PC-9 (cell line): ENCODE results near the gene UBR4. TPM values are rescaled to one million over a fixed set of nuclear protein-coding genes. Genes with fewer than 3 reads are reported as not detected.

ENCODE experiments used
- BruUV-seq: library from RNA; stranded (reverse); fragments of 400-500 nt; replicated peaks from 2 replicates; lab custom pipeline; 2021; lab: Mats Ljungman, UMichigan
- CTCF ChIA-PET: fragments of 300-600 bp; sonication (Branson Sonifier 250); formaldehyde crosslinking; loops from one replicate; lab custom pipeline; 2022; ENCODE audit warnings: antibody characterized with exemption; lab: Charles Lee
- POLR2A ChIA-PET: fragments of 300-600 bp; sonication (Branson Sonifier 250); formaldehyde crosslinking; loops from one replicate; lab custom pipeline; 2022; ENCODE audit warnings: antibody characterized with exemption; ENCODE audit not compliant: unreplicated experiment; lab: Charles Lee
- DNase-seq, 2 experiments: peaks; one replicate each; pipeline versions ENCODE4 v3.0.0 to v3.0.0-alpha.2; 2015 to 2022; ENCODE audit warnings: mixed read lengths in 1 of 2
- H2AFZ ChIP-seq: fragments of 200-600 bp; sonication (generic); 2 replicates; pipeline ENCODE4 v1.8.1; 2017; ENCODE audit warnings: antibody characterized with exemption
- H3F3A ChIP-seq: fragments of 200-600 bp; sonication (generic); 2 replicates; pipeline ENCODE4 v1.8.1; 2017; ENCODE audit warnings: antibody characterized with exemption, mild to moderate bottlenecking, low read depth; ENCODE audit not compliant: insufficient read depth
- H3K27ac ChIP-seq: fragments of 200-600 bp; sonication (generic); 2 replicates; pipeline ENCODE4 v1.6.1; 2016; ENCODE audit warnings: mixed run types
- H3K27me3 ChIP-seq: fragments of 200-600 bp; sonication (generic); 2 replicates; pipeline ENCODE4 v1.6.1; 2016; ENCODE audit warnings: low read depth, mixed run types; ENCODE audit not compliant: insufficient read depth
- H3K36me3 ChIP-seq: fragments of 200-600 bp; sonication (generic); 2 replicates; pipeline ENCODE4 v1.6.1; 2016; ENCODE audit warnings: low read depth, mixed run types
- H3K4me1 ChIP-seq: fragments of 200-600 bp; sonication (generic); replicated peaks from 2 replicates; pipeline ENCODE4 v1.6.1; 2016; ENCODE audit warnings: mixed run types; ENCODE audit not compliant: insufficient read depth
- H3K4me2 ChIP-seq: fragments of 200-600 bp; sonication (generic); 2 replicates; pipeline ENCODE4 v1.6.1; 2017; ENCODE audit warnings: mixed run types
- H3K4me3 ChIP-seq: fragments of 200-600 bp; sonication (generic); 2 replicates; pipeline ENCODE4 v1.6.1; 2016; ENCODE audit warnings: mixed run types
- H3K79me2 ChIP-seq: fragments of 200-600 bp; sonication (generic); 2 replicates; pipeline ENCODE4 v1.6.1; 2017; ENCODE audit warnings: low read depth, mixed run types
- H3K9me2 ChIP-seq: fragments of 200-600 bp; sonication (generic); 2 replicates; pipeline ENCODE4 v1.8.1; 2017; ENCODE audit warnings: mild to moderate bottlenecking; ENCODE audit not compliant: insufficient read depth
- H3K9me3 ChIP-seq: fragments of 200-600 bp; sonication (generic); 2 replicates; pipeline ENCODE4 v1.8.1; 2016; ENCODE audit warnings: low read depth; ENCODE audit not compliant: insufficient read depth
- H4K20me1 ChIP-seq: fragments of 200-600 bp; sonication (generic); 2 replicates; pipeline ENCODE4 v1.8.1; 2017; ENCODE audit not compliant: insufficient read depth
- CTCF ChIP-seq: fragments of 200-600 bp; sonication (generic); conservative IDR thresholded peaks from 2 replicates; pipeline ENCODE4 v1.6.1; 2017; ENCODE audit warnings: mixed run types, antibody characterized with exemption, mild to moderate bottlenecking, moderate library complexity
- EZH2 ChIP-seq: fragments of 200-600 bp; sonication (generic); IDR thresholded peaks from 2 replicates; pipeline ENCODE4 v1.8.0; 2017; ENCODE audit warnings: antibody characterized with exemption, low read depth
- intact Hi-C: fragments of 100-400 bp; cut with micrococcal nuclease; formaldehyde crosslinking; loops from one replicate; pipeline ENCODE4 v1.10.0; 2022; ENCODE audit not compliant: unreplicated experiment
- total RNA-seq: library from RNA; stranded (reverse); gene quantifications from 2 replicates; pipeline ENCODE4 v1.2.3, GENCODE V29; 2021

The UBR4 gene
- total RNA-seq, 1 experiment from 2014 or later, result 117 TPM

GRCh38 chr1:19096990-19097389 is 113.1 kb downstream of the UBR4 start:
- BruUV-seq, result no TSS peak
- TF ChIP-seq CTCF (no peak), EZH2 (no peak)
- POLR2A ChIA-PET, result no interaction called here
- Histone ChIP-seq H3K4me3 (no peak overlapping the region), H3K4me2 (no peak overlapping the region), H3K27ac (no peak overlapping the region), H3K79me2 (no peaks in the 10 kb centered on the region), H3F3A (no peaks in the 10 kb centered on the region), H2AFZ (no peak overlapping the region), H3K9me3 (no peaks in the 10 kb centered on the region), H3K4me1 (no peaks in the 10 kb centered on the region), H3K9me2 (no peaks in the 10 kb centered on the region), H3K36me3 (peaks cover 11% of the 10 kb centered on the region; the same call in 1 of the 2 replicates), H3K27me3 (no peaks in the 10 kb centered on the region), H4K20me1 (no peaks in the 10 kb centered on the region)
- CTCF ChIA-PET, result interaction anchor here (1.9 kb wide), 1 partner anchor 213 kb away, joined by 5 read pairs; no protein-coding TSS in a partner anchor
- no peak for DNase-seq
- intact Hi-C loops, result loop anchor here (1.0 kb wide), 2 partner anchors 190 to 213 kb away; no protein-coding TSS in a partner anchor

- no peak overlapping the region for H3K4me3 ChIP-seq
- ChIA-PET CTCF (interaction anchor here (0.6 to 1.9 kb wide), 5 partner anchors 183 to 719 kb away, joined by 3 to 8 read pairs (median 5); no protein-coding TSS in a partner anchor), POLR2A (no interaction called here)
- no peaks in the 10 kb centered on the region for H3K9me3 ChIP-seq
- DNase-seq, result peak in 1 of 2 experiments; percentile 49
- no peak overlapping the region for H2AFZ ChIP-seq
- no peaks in the 10 kb centered on the region for H3F3A ChIP-seq
- no peaks in the 10 kb centered on the region for H3K79me2 ChIP-seq
- no peaks in the 10 kb centered on the region for H3K27me3 ChIP-seq
- H4K20me1 ChIP-seq, result no peaks in the 10 kb centered on the region
- peak; percentile 53; the same call in 1 of the 2 replicates for TF ChIP-seq CTCF
- no peak for TF ChIP-seq EZH2
- H3K36me3 ChIP-seq, result peaks cover 11% of the 10 kb centered on the region; the same call in 1 of the 2 replicates
- H3K4me2 ChIP-seq, result no peak overlapping the region
- no peaks in the 10 kb centered on the region for H3K9me2 ChIP-seq
- intact Hi-C loops, result loop anchor here (1.0 kb wide), 2 partner anchors 189 to 212 kb away; no protein-coding TSS in a partner anchor
- no TSS peak for BruUV-seq
- H3K4me1 ChIP-seq, result no peaks in the 10 kb centered on the region
- H3K27ac ChIP-seq, result no peak overlapping the region
Observed at GRCh38 chr1:19096036-19096833, 113.8 kb downstream of the UBR4 start.

- Histone ChIP-seq H4K20me1 (no peaks in the 10 kb centered on the region), H3K36me3 (peaks cover 11% of the 10 kb centered on the region; the same call in 1 of the 2 replicates), H3K4me3 (no peak overlapping the region), H3K27ac (no peak overlapping the region), H3K4me2 (no peak overlapping the region), H3F3A (no peaks in the 10 kb centered on the region), H2AFZ (no peak overlapping the region), H3K9me2 (no peaks in the 10 kb centered on the region), H3K9me3 (no peaks in the 10 kb centered on the region), H3K27me3 (no peaks in the 10 kb centered on the region), H3K79me2 (no peaks in the 10 kb centered on the region), H3K4me1 (no peaks in the 10 kb centered on the region)
- CTCF ChIA-PET, result interaction anchor here (0.6 kb wide), 1 partner anchor 125 kb away, joined by 8 read pairs; no protein-coding TSS in a partner anchor
- no peak for DNase-seq
- intact Hi-C loops, result no loop called here
- TF ChIP-seq CTCF (no peak), EZH2 (no peak)
- no TSS peak for BruUV-seq
- POLR2A ChIA-PET, result no interaction called here
Observed at GRCh38 chr1:19091196-19091953, 118.7 kb downstream of the UBR4 start.
